GM12892 (cell line): ENCODE measurements around the gene YRDC.

Experiments used
- POLR2A ChIP-seq: IDR thresholded peaks from 2 replicates; pipeline ENCODE4 v1.6.1; 2011; ENCODE audit warnings: low read depth, low read length, control low read depth
- POLR2AphosphoS5 ChIP-seq: IDR thresholded peaks from 2 replicates; pipeline ENCODE4 v1.6.1; 2011; ENCODE audit warnings: low read depth, low read length, control low read depth

GRCh38 chr1:37797750-37798345 lies 10.2 kb downstream of the YRDC start:
- TF ChIP-seq POLR2A (no peak), POLR2AphosphoS5 (no peak)
